Stimulated activated CD4-positive, alpha-beta T cell treated with anti-CD3 and anti-CD28 coated beads, TNF-alpha, amount 100 ng/mL, for 4 hours (primary cell): ENCODE results near the gene GPATCH1.
"Not testable (repeated sequence)": the region's sequence is repeated elsewhere in the genome, so short reads cannot be mapped to it uniquely, and the experiment has no call there.

Experiments
- DNase-seq, 3 experiments: peaks; one replicate each; pipeline ENCODE4 v3.0.0-alpha.2; 2020; ENCODE audit warnings: low read depth in 3 of 3

The GPATCH1 gene

GRCh38 chr19:33158365-33158764 is 77.4 kb downstream of the GPATCH1 start:
- no peak for DNase-seq

- no peak for DNase-seq
These were observed 78.2 kb downstream of the GPATCH1 start for GRCh38 chr19:33159149-33159548.

GRCh38 chr19:33159893-33160292 is 78.9 kb downstream of the GPATCH1 start:
- no peak for DNase-seq

- no peak for DNase-seq
These were observed 80.2 kb downstream of the GPATCH1 start for GRCh38 chr19:33161201-33161600.

- DNase-seq, result no peak
These were observed 82.5 kb downstream of the GPATCH1 start for GRCh38 chr19:33163481-33163880.

- not testable (repeated sequence) for DNase-seq
These were observed 85.1 kb downstream of the GPATCH1 start for GRCh38 chr19:33166037-33166436.

- no peak for DNase-seq
These were observed 86.5 kb downstream of the GPATCH1 start for GRCh38 chr19:33167438-33167837.

GRCh38 chr19:33168528-33168927 is 87.5 kb downstream of the GPATCH1 start:
- DNase-seq, result no peak

GRCh38 chr19:33171222-33171795 is 90.3 kb downstream of the GPATCH1 start:
- DNase-seq, result no peak

GRCh38 chr19:33171916-33172359 is 91.0 kb downstream of the GPATCH1 start:
- DNase-seq, result no peak

GRCh38 chr19:33174186-33174585 is 93.2 kb downstream of the GPATCH1 start:
- DNase-seq, result no peak

- no peak for DNase-seq
These were observed 94.3 kb downstream of the GPATCH1 start for GRCh38 chr19:33175156-33175782.

- peak in 2 of 3 experiments; percentile 7 to 17 for DNase-seq
These were observed 95.1 kb downstream of the GPATCH1 start for GRCh38 chr19:33175886-33176669.

GRCh38 chr19:33176670-33177416 is 95.9 kb downstream of the GPATCH1 start:
- DNase-seq, result peak; percentile 91 to 98 (median 98)

GRCh38 chr19:33177417-33177979 is 96.5 kb downstream of the GPATCH1 start:
- no peak for DNase-seq
